Parathyroid adenoma (tissue), 2 donors: ENCODE measurements around the gene RBBP4.
A peak's percentile ranks its signal among the peaks of the same experiment; 100 is the strongest.
"Not testable (repeated sequence)": the region's sequence is repeated elsewhere in the genome, so short reads cannot be mapped to it uniquely, and the experiment has no call there.

ENCODE experiments used
- H2AFZ ChIP-seq: fragments of 300-600 bp; sonication (generic); one replicate; pipeline ENCODE4 v1.7.0; 2017; ENCODE audit warnings: antibody characterized with exemption, mild to moderate bottlenecking
- H3K27ac ChIP-seq: fragments of 300-600 bp; sonication (generic); one replicate; pipeline ENCODE4 v1.7.0; 2017
- H3K27me3 ChIP-seq: fragments of 300-600 bp; sonication (generic); one replicate; pipeline ENCODE4 v1.7.0; 2017; ENCODE audit warnings: low read length; ENCODE audit not compliant: control insufficient read depth, insufficient read depth
- H3K36me3 ChIP-seq: fragments of 300-600 bp; sonication (generic); one replicate; pipeline ENCODE4 v1.7.0; 2017; ENCODE audit warnings: low read length; ENCODE audit not compliant: control insufficient read depth, insufficient read depth
- H3K4me1 ChIP-seq: fragments of 300-600 bp; sonication (generic); one replicate; pipeline ENCODE4 v1.7.0; 2017; ENCODE audit warnings: control low read depth
- H3K4me2 ChIP-seq: fragments of 300-600 bp; sonication (generic); one replicate; pipeline ENCODE4 v1.7.0; 2017; ENCODE audit warnings: low read length
- H3K4me3 ChIP-seq: fragments of 300-600 bp; sonication (generic); one replicate; pipeline ENCODE4 v1.7.0; 2017; ENCODE audit warnings: low read depth, low read length
- H3K79me2 ChIP-seq: fragments of 300-600 bp; sonication (generic); one replicate; pipeline ENCODE4 v1.7.0; 2017; ENCODE audit warnings: control low read depth
- H3K9ac ChIP-seq: fragments of 300-600 bp; sonication (generic); one replicate; pipeline ENCODE4 v1.7.0; 2017; ENCODE audit warnings: mild to moderate bottlenecking
- H3K9me3 ChIP-seq: fragments of 300-600 bp; sonication (generic); one replicate; pipeline ENCODE4 v1.7.0; 2017; ENCODE audit warnings: low read length; ENCODE audit not compliant: control insufficient read depth
- TF ChIP-seq, protein P1 (sequence below): fragments of 300-600 bp; sonication (generic); IDR thresholded peaks from one replicate; pipeline ENCODE4 v1.7.0; 2017; ENCODE audit warnings: antibody characterized with exemption, mild to moderate bottlenecking
- donor health status: primary hyperparathyroidism.

Gene RBBP4

DNA sequence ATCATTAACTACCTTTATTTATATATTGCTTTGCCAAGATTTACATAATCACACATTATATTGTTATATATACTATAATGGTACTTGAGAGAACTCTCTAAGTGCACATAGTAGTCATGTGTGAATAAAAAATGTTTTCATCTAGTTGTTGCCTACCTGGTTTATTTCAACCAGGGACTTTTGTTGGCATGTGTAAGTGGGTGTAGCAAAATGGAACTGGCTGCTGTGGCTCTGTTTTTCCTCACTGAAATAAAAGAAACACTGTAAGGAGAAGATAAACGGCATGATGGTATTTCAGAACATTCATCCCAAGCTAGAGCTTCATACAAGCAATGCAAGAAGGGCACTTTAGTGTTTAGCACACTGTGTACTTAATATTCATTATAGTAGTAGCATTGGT lies 14.9 kb downstream of the RBBP4 start:
- peak overlapping the region; percentile 78 for H3K27ac ChIP-seq
- peaks cover 8% of the 10 kb centered on the region for H3K4me1 ChIP-seq
- peaks cover 2% of the 10 kb centered on the region for H3K79me2 ChIP-seq
- H2AFZ ChIP-seq: no peak overlapping the region
- no peaks in the 10 kb centered on the region for H3K9me3 ChIP-seq
- no peak overlapping the region for H3K4me2 ChIP-seq
- no peaks in the 10 kb centered on the region for H3K27me3 ChIP-seq
- no peaks in the 10 kb centered on the region for H3K36me3 ChIP-seq
- TF ChIP-seq, protein P1, sequence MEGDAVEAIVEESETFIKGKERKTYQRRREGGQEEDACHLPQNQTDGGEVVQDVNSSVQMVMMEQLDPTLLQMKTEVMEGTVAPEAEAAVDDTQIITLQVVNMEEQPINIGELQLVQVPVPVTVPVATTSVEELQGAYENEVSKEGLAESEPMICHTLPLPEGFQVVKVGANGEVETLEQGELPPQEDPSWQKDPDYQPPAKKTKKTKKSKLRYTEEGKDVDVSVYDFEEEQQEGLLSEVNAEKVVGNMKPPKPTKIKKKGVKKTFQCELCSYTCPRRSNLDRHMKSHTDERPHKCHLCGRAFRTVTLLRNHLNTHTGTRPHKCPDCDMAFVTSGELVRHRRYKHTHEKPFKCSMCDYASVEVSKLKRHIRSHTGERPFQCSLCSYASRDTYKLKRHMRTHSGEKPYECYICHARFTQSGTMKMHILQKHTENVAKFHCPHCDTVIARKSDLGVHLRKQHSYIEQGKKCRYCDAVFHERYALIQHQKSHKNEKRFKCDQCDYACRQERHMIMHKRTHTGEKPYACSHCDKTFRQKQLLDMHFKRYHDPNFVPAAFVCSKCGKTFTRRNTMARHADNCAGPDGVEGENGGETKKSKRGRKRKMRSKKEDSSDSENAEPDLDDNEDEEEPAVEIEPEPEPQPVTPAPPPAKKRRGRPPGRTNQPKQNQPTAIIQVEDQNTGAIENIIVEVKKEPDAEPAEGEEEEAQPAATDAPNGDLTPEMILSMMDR: no peak
- H3K9ac ChIP-seq: no peak overlapping the region
- H3K4me3 ChIP-seq: no peak overlapping the region

DNA sequence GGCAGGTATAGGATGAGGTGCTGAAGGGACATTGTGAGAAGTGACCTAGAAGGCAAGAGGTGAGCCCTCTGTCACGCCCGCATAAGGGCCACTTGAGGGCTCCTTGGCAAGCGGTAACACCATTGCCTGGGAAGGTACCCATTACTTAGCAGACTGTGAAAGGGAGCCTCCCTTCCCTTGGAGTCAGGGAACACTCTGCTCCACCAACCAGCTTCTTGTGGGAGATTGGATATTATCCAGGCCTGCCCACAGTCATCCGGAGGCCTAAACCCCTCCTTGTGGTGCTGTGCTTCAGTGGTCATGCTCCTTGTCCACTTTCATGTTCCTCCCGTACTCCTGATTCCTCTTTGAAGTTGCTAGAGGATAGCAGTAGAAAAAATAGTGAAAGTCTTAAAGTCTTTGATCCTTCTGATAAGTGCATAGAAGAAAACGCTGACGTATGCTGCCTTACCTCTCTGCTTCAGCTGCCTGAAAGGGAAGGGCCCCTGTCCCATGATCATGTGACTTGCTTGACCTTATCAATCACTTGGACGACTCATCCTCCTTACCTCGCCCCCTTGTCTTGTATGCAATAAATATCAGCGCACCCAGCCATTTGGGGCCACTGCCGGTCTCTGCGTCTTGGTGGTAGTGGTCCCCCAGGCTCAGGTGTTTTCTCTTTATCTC lies 16.0 kb downstream of the RBBP4 start:
- no peak overlapping the region for H3K4me3 ChIP-seq
- H3K36me3 ChIP-seq: no peaks in the 10 kb centered on the region
- peaks cover 8% of the 10 kb centered on the region for H3K4me1 ChIP-seq
- TF ChIP-seq, protein P1: no peak
- peak overlapping the region; percentile 78 for H3K27ac ChIP-seq
- H3K9me3 ChIP-seq: no peaks in the 10 kb centered on the region
- H2AFZ ChIP-seq: no peak overlapping the region
- H3K4me2 ChIP-seq: peak overlapping the region; percentile 42
- no peak overlapping the region for H3K9ac ChIP-seq
- no peaks in the 10 kb centered on the region for H3K27me3 ChIP-seq
- H3K79me2 ChIP-seq: peaks cover 2% of the 10 kb centered on the region

DNA sequence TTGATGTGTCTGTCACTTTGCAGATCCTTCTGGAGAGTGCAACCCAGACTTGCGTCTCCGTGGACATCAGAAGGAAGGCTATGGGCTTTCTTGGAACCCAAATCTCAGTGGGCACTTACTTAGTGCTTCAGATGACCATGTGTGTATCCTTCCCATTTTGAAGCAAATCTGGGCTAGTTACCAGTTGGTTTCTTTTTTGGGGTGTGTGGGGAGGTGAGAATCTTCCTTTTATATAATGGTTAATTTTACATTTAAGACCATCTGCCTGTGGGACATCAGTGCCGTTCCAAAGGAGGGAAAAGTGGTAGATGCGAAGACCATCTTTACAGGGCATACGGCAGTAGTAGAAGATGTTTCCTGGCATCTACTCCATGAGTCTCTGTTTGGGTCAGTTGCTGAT lies 17.7 kb downstream of the RBBP4 start:
- H3K27ac ChIP-seq: peak overlapping the region; percentile 69
- not testable (repeated sequence) for H2AFZ ChIP-seq, H3K4me2 ChIP-seq, H3K9me3 ChIP-seq, H3K79me2 ChIP-seq, H3K4me3 ChIP-seq, H3K9ac ChIP-seq, H3K27me3 ChIP-seq, H3K4me1 ChIP-seq, H3K36me3 ChIP-seq

DNA sequence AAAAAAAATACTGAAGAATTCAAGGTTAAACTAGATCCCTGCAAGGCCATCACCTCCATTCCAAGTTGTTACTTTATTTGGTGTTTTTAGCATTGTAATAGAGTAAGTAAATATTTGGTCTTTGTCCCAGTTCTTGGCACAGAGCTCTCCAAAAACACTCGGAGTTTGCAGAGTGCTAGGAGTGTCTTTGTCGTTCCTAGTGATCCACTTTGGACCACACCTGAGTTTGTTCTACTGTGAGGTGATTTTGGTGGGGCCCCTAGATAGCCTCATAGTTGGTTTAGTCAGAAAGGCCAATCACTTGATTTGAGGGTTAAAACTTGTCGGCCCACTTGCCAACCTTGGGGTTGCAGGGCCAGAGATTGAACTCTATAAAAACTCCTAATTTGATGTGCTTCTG lies 25.9 kb downstream of the RBBP4 start:
- Histone ChIP-seq H3K36me3 (no peaks in the 10 kb centered on the region), H3K27ac (no peak overlapping the region), H3K4me1 (peaks cover 7% of the 10 kb centered on the region)

DNA sequence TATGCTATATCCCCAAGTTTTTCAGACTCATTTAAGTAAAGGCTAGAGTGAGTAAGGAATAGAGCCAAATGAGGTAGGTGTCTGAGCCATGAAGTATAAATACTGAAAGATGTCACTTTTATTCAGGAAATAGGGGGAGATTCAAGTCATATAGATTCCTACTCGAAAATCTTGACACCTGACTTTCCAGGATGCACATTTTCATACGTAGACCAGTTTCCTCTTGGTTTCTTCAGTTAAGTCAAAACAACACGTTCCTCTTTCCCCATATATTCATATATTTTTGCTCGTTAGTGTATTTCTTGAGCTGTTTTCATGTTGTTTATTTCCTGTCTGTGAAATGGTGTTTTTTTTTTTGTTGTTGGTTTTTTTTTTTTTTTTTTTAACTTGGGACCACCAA lies 29.0 kb downstream of the RBBP4 start:
- not testable (repeated sequence) for H3K27me3 ChIP-seq, H3K4me3 ChIP-seq, H2AFZ ChIP-seq, H3K9ac ChIP-seq, H3K4me1 ChIP-seq, H3K4me2 ChIP-seq, H3K9me3 ChIP-seq, H3K79me2 ChIP-seq, H3K27ac ChIP-seq, H3K36me3 ChIP-seq

More for the DNA sequence above, 25.9 kb downstream of the RBBP4 start:
- H3K9me3 ChIP-seq: no peaks in the 10 kb centered on the region
- H3K4me3 ChIP-seq: no peak overlapping the region
- no peak overlapping the region for H3K4me2 ChIP-seq
- no peak overlapping the region for H2AFZ ChIP-seq
- TF ChIP-seq, protein P1: no peak
- no peak overlapping the region for H3K9ac ChIP-seq
- H3K27me3 ChIP-seq: no peaks in the 10 kb centered on the region
- H3K79me2 ChIP-seq: no peaks in the 10 kb centered on the region

DNA sequence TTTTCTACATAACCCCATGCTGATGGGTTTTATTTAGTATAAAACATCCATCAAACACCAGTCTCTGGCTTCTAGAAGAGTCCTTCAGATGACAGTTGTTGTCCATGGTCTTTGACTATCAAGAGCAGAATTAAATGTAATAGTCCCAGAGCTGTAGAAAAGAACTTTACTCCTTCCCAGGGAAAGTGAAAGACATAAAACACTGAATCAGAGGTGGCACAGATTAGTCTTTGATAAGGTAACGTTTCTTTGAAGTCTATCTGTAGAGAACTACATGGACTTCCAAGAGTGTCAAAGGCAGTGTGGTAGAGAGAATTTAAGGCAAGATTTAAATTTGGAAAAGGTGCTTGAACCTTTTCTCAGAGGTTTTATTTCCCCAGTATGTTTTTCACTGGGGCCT lies 29.6 kb downstream of the RBBP4 start:
- Histone ChIP-seq H3K9ac (no peak overlapping the region), H3K36me3 (no peaks in the 10 kb centered on the region), H3K4me3 (no peak overlapping the region), H3K79me2 (no peaks in the 10 kb centered on the region), H3K4me1 (peaks cover 7% of the 10 kb centered on the region), H2AFZ (no peak overlapping the region), H3K27ac (peak overlapping the region; percentile 11), H3K4me2 (no peak overlapping the region), H3K27me3 (no peaks in the 10 kb centered on the region), H3K9me3 (no peaks in the 10 kb centered on the region)
- TF ChIP-seq, protein P1: no peak
